Natural killer cell (primary cell): Measurements from ENCODE around the gene LCNL1. TPM values are rescaled to one million over a fixed set of nuclear protein-coding genes. Genes with fewer than 3 reads are reported as not detected.

Source experiments
- ATAC-seq, 3 donors: fragments of 150-1000 bp in 2 of 3; fragments of 200-7000 bp in 1 of 3; cut with Tn5 transposase; 1 replicate in 1 of 3; 2 replicates in 2 of 3; pipeline ENCODE4 v1.10.0; 2021; ENCODE audit warnings: mild to moderate bottlenecking in 2 of 3, moderate library complexity in 2 of 3
- DNase-seq, 2 donors: peaks; one replicate each; pipeline versions ENCODE4 v3.0.0 to v3.0.0-alpha.2; 2013 to 2021; ENCODE audit warnings: mixed read lengths in 1 of 2
- H3K27ac ChIP-seq: one replicate; pipeline ENCODE4 v1.5.1; 2013; ENCODE audit warnings: mild to moderate bottlenecking, low read length
- H3K27me3 ChIP-seq: one replicate; pipeline ENCODE4 v1.6.1; 2013; ENCODE audit warnings: low read length; ENCODE audit not compliant: control insufficient read depth, insufficient read depth
- H3K36me3 ChIP-seq: one replicate; pipeline ENCODE4 v1.6.1; 2013; ENCODE audit warnings: low read length; ENCODE audit not compliant: control insufficient read depth, insufficient read depth
- H3K4me1 ChIP-seq: one replicate; pipeline ENCODE4 v1.6.1; 2013; ENCODE audit warnings: low read length; ENCODE audit not compliant: control insufficient read depth, insufficient read depth
- H3K4me3 ChIP-seq: one replicate; pipeline ENCODE4 v1.5.1; 2013; ENCODE audit warnings: low read length
- H3K9me3 ChIP-seq: one replicate; pipeline ENCODE4 v1.6.1; 2013; ENCODE audit warnings: low read length; ENCODE audit not compliant: control insufficient read depth, insufficient read depth
- H3K27ac Mint-ChIP-seq, 2 donors: one replicate each; pipeline ENCODE4 v1.8.0; 2022; ENCODE audit warnings: mild to moderate bottlenecking in 2 of 2, mixed read lengths in 2 of 2, moderate library complexity in 1 of 2
- H3K27me3 Mint-ChIP-seq, 2 donors: one replicate each; pipeline ENCODE4 v1.8.0; 2022; ENCODE audit warnings: low read depth in 2 of 2, mixed read lengths in 2 of 2
- H3K36me3 Mint-ChIP-seq: one replicate; pipeline ENCODE4 v1.8.0; 2022; ENCODE audit warnings: mixed read lengths
- H3K4me1 Mint-ChIP-seq, 2 donors: one replicate each; pipeline ENCODE4 v1.8.0; 2022; ENCODE audit warnings: mixed read lengths in 2 of 2
- H3K4me3 Mint-ChIP-seq: one replicate; pipeline ENCODE4 v1.8.0; 2022; ENCODE audit warnings: mild to moderate bottlenecking, moderate library complexity, mixed read lengths
- H3K9me3 Mint-ChIP-seq, 2 donors: one replicate each; pipeline ENCODE4 v1.8.0; 2022; ENCODE audit warnings: mixed read lengths in 2 of 2
- CTCF ChIP-seq: fragments of 200-600 bp; IDR thresholded peaks from one replicate; pipeline ENCODE4 v1.8.0; 2022; ENCODE audit warnings: antibody characterized with exemption
- WGBS: methylation state at CpG from one replicate; pipeline ENCODE4 v1.1.7; 2013; ENCODE audit warnings: missing lambda C conversion rate; ENCODE audit not compliant: insufficient coverage; 5-methylcytosine and 5-hydroxymethylcytosine counted together
- intact Hi-C: fragments of 100-400 bp; cut with micrococcal nuclease; formaldehyde crosslinking; loops from one replicate; pipeline ENCODE4 v1.14.2; 2022
- total RNA-seq, 4 donors: library from RNA; stranded (reverse); fragments of 120-200 nt in 1 of 4; gene quantifications; one replicate each; pipeline versions ENCODE4 v1.2.3 to v1.2.4, GENCODE V29; 2013 to 2022

LCNL1 gene
- total RNA-seq, 3 donors from 2014 or later (not counting 1 experiment from before 2014, with no cell fraction given) = 4.9 to 8.4 (median 8.2) TPM

- Histone ChIP-seq H3K27me3 (no peaks in the 10 kb centered on the region), H3K36me3 (peaks cover 16% of the 10 kb centered on the region), H3K4me3 (peak overlapping the region; percentile 55), H3K27ac (peak overlapping the region; percentile 96), H3K9me3 (no peaks in the 10 kb centered on the region), H3K4me1 (peaks cover 95% of the 10 kb centered on the region)
- WGBS = 33% methylated on average over 10 of the region's 10 CpGs
- Mint-ChIP-seq H3K4me1 (peaks cover 33 to 65% of the 10 kb centered on the region in 2 donors), H3K27ac (peak overlapping the region; percentile 97 to 99), H3K9me3 (no peaks in the 10 kb centered on the region), H3K36me3 (no peaks in the 10 kb centered on the region), H3K4me3 (peak overlapping the region; percentile 96), H3K27me3 (no peaks in the 10 kb centered on the region)
- no peak for TF ChIP-seq CTCF
- ATAC-seq (peak; percentile 1 to 7 (median 3)), DNase-seq (peak in 1 of 2 donors; percentile 51)
- intact Hi-C loops = loop anchor here (5.0 kb wide), 1 partner anchor 150 kb away; the partner anchor contains the start of gene PHPT1
Measured at GRCh38 chr9:136997371-136997770, 14.6 kb downstream of the LCNL1 start.

GRCh38 chr9:136997830-136998234 lies 15.0 kb downstream of the LCNL1 start:
- WGBS = 4% methylated on average over 18 of the region's 18 CpGs
- no peaks in the 10 kb centered on the region for H3K9me3 Mint-ChIP-seq
- no peaks in the 10 kb centered on the region for H3K27me3 Mint-ChIP-seq
- Histone ChIP-seq H3K4me3 (peak overlapping the region; percentile 55), H3K4me1 (peaks cover 94% of the 10 kb centered on the region), H3K27ac (peak overlapping the region; percentile 96), H3K9me3 (no peaks in the 10 kb centered on the region), H3K36me3 (peaks cover 16% of the 10 kb centered on the region), H3K27me3 (no peaks in the 10 kb centered on the region)
- DNase-seq = peak; percentile 70 to 72
- intact Hi-C loops = loop anchor here (2.0 to 5.0 kb wide), 2 partner anchors 37 to 151 kb away; partner anchors contain the start of gene PHPT1
- H3K4me1 Mint-ChIP-seq = peaks cover 33 to 61% of the 10 kb centered on the region in 2 donors
- no peaks in the 10 kb centered on the region for H3K36me3 Mint-ChIP-seq
- peak overlapping the region; percentile 96 for H3K4me3 Mint-ChIP-seq
- no peak for TF ChIP-seq CTCF
- peak overlapping the region; percentile 97 to 99 for H3K27ac Mint-ChIP-seq
- peak; percentile 25 to 61 (median 53) for ATAC-seq

GRCh38 chr9:137000177-137000930 lies 17.6 kb downstream of the LCNL1 start:
- Mint-ChIP-seq H3K27ac (peak overlapping the region; percentile 97 to 99), H3K9me3 (no peaks in the 10 kb centered on the region), H3K4me3 (peak overlapping the region; percentile 84), H3K4me1 (peaks cover 32 to 54% of the 10 kb centered on the region in 2 donors), H3K36me3 (no peaks in the 10 kb centered on the region), H3K27me3 (no peaks in the 10 kb centered on the region)
- Histone ChIP-seq H3K27ac (peak overlapping the region; percentile 77), H3K4me1 (peaks cover 76% of the 10 kb centered on the region), H3K36me3 (no peaks in the 10 kb centered on the region), H3K9me3 (no peaks in the 10 kb centered on the region), H3K27me3 (no peaks in the 10 kb centered on the region), H3K4me3 (no peak overlapping the region)
- no peak for TF ChIP-seq CTCF
- intact Hi-C loops = loop anchor here (1.0 kb wide), 1 partner anchor 40 kb away; no protein-coding TSS in a partner anchor
- 21% methylated on average over 10 of the region's 10 CpGs for WGBS
- DNase-seq (peak; percentile 56 to 70), ATAC-seq (peak; percentile 35 to 63 (median 44))
